Rectal smooth muscle tissue (tissue), 1 donor: ENCODE measurements around the gene AMIGO3.
"Not testable (repeated sequence)": the region's sequence is repeated elsewhere in the genome, so short reads cannot be mapped to it uniquely, and the experiment has no call there.

Source experiments
- H3K27ac ChIP-seq: one replicate; pipeline ENCODE4 v1.7.0; 2013; ENCODE audit warnings: low read depth, low read length, inconsistent platforms
- H3K27me3 ChIP-seq: one replicate; pipeline ENCODE4 v1.7.0; 2013; ENCODE audit warnings: low read length; ENCODE audit not compliant: control insufficient read depth, insufficient read depth
- H3K36me3 ChIP-seq: one replicate; pipeline ENCODE4 v1.7.0; 2013; ENCODE audit warnings: low read length; ENCODE audit not compliant: control insufficient read depth, insufficient read depth
- H3K4me1 ChIP-seq: one replicate; pipeline ENCODE4 v1.7.0; 2013; ENCODE audit warnings: low read length; ENCODE audit not compliant: control insufficient read depth, insufficient read depth
- H3K4me3 ChIP-seq: one replicate; pipeline ENCODE4 v1.7.0; 2013; ENCODE audit warnings: low read length
- H3K9ac ChIP-seq: one replicate; pipeline ENCODE4 v1.7.0; 2013; ENCODE audit warnings: low read length

AMIGO3 gene

GRCh38 chr3:49688338-49689045, 31.0 kb downstream of the AMIGO3 start:
- not testable (repeated sequence) for H3K27me3 ChIP-seq, H3K9ac ChIP-seq, H3K4me1 ChIP-seq, H3K36me3 ChIP-seq
- H3K4me3 ChIP-seq = peak overlapping the region; percentile 97
- H3K27ac ChIP-seq = peak overlapping the region; percentile 77

- not testable (repeated sequence) for H3K27ac ChIP-seq, H3K9ac ChIP-seq, H3K4me1 ChIP-seq, H3K4me3 ChIP-seq, H3K27me3 ChIP-seq
- H3K36me3 ChIP-seq = peaks cover 15% of the 10 kb centered on the region
Observed at GRCh38 chr3:49687424-49687795, 32.1 kb downstream of the AMIGO3 start.

- not testable (repeated sequence) for H3K9ac ChIP-seq, H3K27ac ChIP-seq, H3K4me1 ChIP-seq, H3K27me3 ChIP-seq
- Histone ChIP-seq H3K4me3 (peak overlapping the region; percentile 41), H3K36me3 (peaks cover 20% of the 10 kb centered on the region)
Observed at GRCh38 chr3:49686769-49687423, 32.6 kb downstream of the AMIGO3 start.

- not testable (repeated sequence) for H3K27ac ChIP-seq, H3K27me3 ChIP-seq, H3K9ac ChIP-seq, H3K4me1 ChIP-seq
- Histone ChIP-seq H3K4me3 (peak overlapping the region; percentile 41), H3K36me3 (peaks cover 24% of the 10 kb centered on the region)
Observed at GRCh38 chr3:49686346-49686745, 33.1 kb downstream of the AMIGO3 start.

GRCh38 chr3:49685846-49686245, 33.6 kb downstream of the AMIGO3 start:
- H3K4me3 ChIP-seq, H3K27ac ChIP-seq, H3K4me1 ChIP-seq, H3K9ac ChIP-seq, H3K27me3 ChIP-seq: not testable (repeated sequence)
- H3K36me3 ChIP-seq = peaks cover 26% of the 10 kb centered on the region

GRCh38 chr3:49685103-49685502, 34.4 kb downstream of the AMIGO3 start:
- H3K4me1 ChIP-seq, H3K27ac ChIP-seq, H3K9ac ChIP-seq, H3K4me3 ChIP-seq, H3K27me3 ChIP-seq: not testable (repeated sequence)
- peaks cover 33% of the 10 kb centered on the region for H3K36me3 ChIP-seq

- peaks cover 39% of the 10 kb centered on the region for H3K36me3 ChIP-seq
- H3K4me3 ChIP-seq, H3K27ac ChIP-seq, H3K4me1 ChIP-seq, H3K9ac ChIP-seq, H3K27me3 ChIP-seq: not testable (repeated sequence)
Observed at GRCh38 chr3:49684453-49684852, 35.0 kb downstream of the AMIGO3 start.

- no peaks in the 10 kb centered on the region for H3K4me1 ChIP-seq
- no peak overlapping the region for H3K4me3 ChIP-seq
- peaks cover 3% of the 10 kb centered on the region for H3K27me3 ChIP-seq
- H3K27ac ChIP-seq = no peak overlapping the region
- no peak overlapping the region for H3K9ac ChIP-seq
- H3K36me3 ChIP-seq = peaks cover 46% of the 10 kb centered on the region
Observed at GRCh38 chr3:49683162-49683561, 36.3 kb downstream of the AMIGO3 start.

GRCh38 chr3:49681543-49681942, 37.9 kb downstream of the AMIGO3 start:
- Histone ChIP-seq H3K4me1 (no peaks in the 10 kb centered on the region), H3K9ac (no peak overlapping the region), H3K36me3 (peaks cover 62% of the 10 kb centered on the region), H3K27me3 (peaks cover 3% of the 10 kb centered on the region), H3K4me3 (no peak overlapping the region), H3K27ac (no peak overlapping the region)

- H3K4me1 ChIP-seq = no peaks in the 10 kb centered on the region
- H3K27me3 ChIP-seq = peaks cover 3% of the 10 kb centered on the region
- no peak overlapping the region for H3K9ac ChIP-seq
- H3K27ac ChIP-seq = no peak overlapping the region
- H3K4me3 ChIP-seq = no peak overlapping the region
- H3K36me3 ChIP-seq = peaks cover 63% of the 10 kb centered on the region
Observed at GRCh38 chr3:49681232-49681522, 38.3 kb downstream of the AMIGO3 start.

GRCh38 chr3:49680493-49681231, 38.8 kb downstream of the AMIGO3 start:
- H3K27me3 ChIP-seq = peaks cover 3% of the 10 kb centered on the region
- no peak overlapping the region for H3K4me3 ChIP-seq
- no peaks in the 10 kb centered on the region for H3K4me1 ChIP-seq
- no peak overlapping the region for H3K9ac ChIP-seq
- no peak overlapping the region for H3K27ac ChIP-seq
- H3K36me3 ChIP-seq = peaks cover 63% of the 10 kb centered on the region

- no peaks in the 10 kb centered on the region for H3K27me3 ChIP-seq
- no peak overlapping the region for H3K27ac ChIP-seq
- no peak overlapping the region for H3K9ac ChIP-seq
- H3K4me3 ChIP-seq = no peak overlapping the region
- peaks cover 38% of the 10 kb centered on the region for H3K36me3 ChIP-seq
- peaks cover 7% of the 10 kb centered on the region for H3K4me1 ChIP-seq
Observed at GRCh38 chr3:49675912-49676311, 43.6 kb downstream of the AMIGO3 start.
